Fibroblast of lung (primary cell): ENCODE results near the gene HNRNPLL. TPM values are rescaled to one million over a fixed set of nuclear protein-coding genes. Genes with fewer than 3 reads are reported as not detected.

Experiments used
- DNase-seq, 2 donors: peaks; one replicate each; pipeline versions ENCODE4 v3.0.0 to v3.0.0-alpha.2; 2010; ENCODE audit warnings: low read depth in 2 of 2
- H2AFZ ChIP-seq: 2 replicates; pipeline ENCODE4 v1.5.1; 2012; ENCODE audit warnings: low read length, control low read depth, inconsistent platforms
- H3K27ac ChIP-seq: 2 replicates; pipeline ENCODE4 v1.5.1; 2011; ENCODE audit warnings: low read length, control low read depth; ENCODE audit not compliant: insufficient read depth
- H3K27me3 ChIP-seq: 2 replicates; pipeline ENCODE4 v1.5.1; 2011; ENCODE audit warnings: mild to moderate bottlenecking, low read length; ENCODE audit not compliant: control insufficient read depth, insufficient read depth
- H3K36me3 ChIP-seq: 2 replicates; pipeline ENCODE4 v1.5.1; 2011; ENCODE audit warnings: low read length; ENCODE audit not compliant: control insufficient read depth, insufficient read depth
- H3K4me1 ChIP-seq: 2 replicates; pipeline ENCODE4 v1.5.1; 2011; ENCODE audit warnings: low read length; ENCODE audit not compliant: control insufficient read depth, insufficient read depth; ENCODE audit errors: extremely low read depth
- H3K4me2 ChIP-seq: 2 replicates; pipeline ENCODE4 v1.5.1; 2011; ENCODE audit warnings: low read length, control low read depth; ENCODE audit not compliant: insufficient read depth; ENCODE audit errors: extremely low read depth
- H3K4me3 ChIP-seq, 4 experiments: fragments of 200-600 bp in 1 of 4; sonication (generic) in 1 of 4; replicated peaks in 1 of 4; 2 replicates each; pipeline ENCODE4 v1.5.1; 2011 to 2016; ENCODE audit warnings: low read length in 4 of 4, low read depth in 3 of 4, mild to moderate bottlenecking in 3 of 4, control low read depth in 2 of 4, inconsistent platforms in 1 of 4, mixed read lengths in 1 of 4; ENCODE audit not compliant: insufficient read depth in 1 of 4; ENCODE audit errors: control extremely low read depth in 1 of 4
- H3K79me2 ChIP-seq: 2 replicates; pipeline ENCODE4 v1.5.1; 2012; ENCODE audit warnings: mild to moderate bottlenecking, low read length, inconsistent platforms; ENCODE audit not compliant: control insufficient read depth, insufficient read depth
- H3K9ac ChIP-seq: 2 replicates; pipeline ENCODE4 v1.5.1; 2011; ENCODE audit warnings: mild to moderate bottlenecking, low read length, control low read depth; ENCODE audit not compliant: insufficient read depth
- H3K9me3 ChIP-seq: 2 replicates; pipeline ENCODE4 v1.5.1; 2012; ENCODE audit warnings: low read depth, low read length; ENCODE audit not compliant: control insufficient read depth, insufficient read depth
- H4K20me1 ChIP-seq: 2 replicates; pipeline ENCODE4 v1.5.1; 2011; ENCODE audit warnings: low read length; ENCODE audit not compliant: control insufficient read depth, insufficient read depth; ENCODE audit errors: extremely low read depth
- CTCF ChIP-seq, 2 donors: IDR thresholded peaks in 1 of 2; conservative IDR thresholded peaks in 1 of 2; 1 replicate in 1 of 2; 2 replicates in 1 of 2; pipeline ENCODE4 v1.5.1; 2011 to 2012; ENCODE audit warnings: low read length in 2 of 2, control low read depth in 1 of 2, inconsistent platforms in 1 of 2, low read depth in 1 of 2, mild to moderate bottlenecking in 1 of 2
- EZH2 ChIP-seq: IDR thresholded peaks from 2 replicates; pipeline ENCODE4 v1.5.1; 2012; ENCODE audit warnings: low read length, control low read depth, mild to moderate bottlenecking; ENCODE audit errors: missing control alignments
- polyA plus RNA-seq, 2 donors: library from polyadenylated mRNA; depleted of rRNA in 1 of 2; stranded (reverse) in 1 of 2; unstranded in 1 of 2; fragments of >200 nt; gene quantifications; 2 replicates each; pipeline ENCODE4 v1.2.1, GENCODE V29; 2011 to 2012; ENCODE audit warnings: missing spikeins in 1 of 2
- total RNA-seq: library from RNA; depleted of rRNA; stranded (reverse); fragments of >200 nt; gene quantifications from 2 replicates; pipeline ENCODE4 v1.2.1, GENCODE V29; 2014

Gene HNRNPLL
- total and polyA plus RNA-seq, 2 donors (not counting 1 experiment from before 2014, with no cell fraction given), result 36.4 to 51.4 TPM

DNA sequence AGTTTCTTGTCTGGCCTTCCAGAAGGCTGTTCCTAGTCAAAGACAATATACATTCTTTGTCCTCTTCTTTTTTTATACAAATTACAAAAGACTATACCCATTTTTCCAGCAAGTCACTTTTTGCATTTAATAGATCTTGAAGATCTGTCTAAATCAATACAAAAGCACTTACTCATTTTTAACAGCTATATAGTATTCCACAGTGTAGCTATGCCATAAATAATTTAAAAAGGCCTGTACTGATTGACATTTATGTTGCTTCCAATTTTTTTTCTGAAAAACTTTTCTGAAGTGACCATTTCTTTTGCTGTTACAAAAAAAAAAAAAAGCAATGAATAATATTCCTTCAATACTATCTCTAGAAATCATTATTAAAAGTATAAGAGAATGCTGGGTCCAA is 30.3 kb upstream of the HNRNPLL start:
- H2AFZ ChIP-seq, result no peak overlapping the region
- no peaks in the 10 kb centered on the region for H3K36me3 ChIP-seq
- H3K4me3 ChIP-seq, result no peak overlapping the region
- no peak overlapping the region for H3K4me2 ChIP-seq
- no peaks in the 10 kb centered on the region for H3K4me1 ChIP-seq
- H3K9me3 ChIP-seq, result no peaks in the 10 kb centered on the region
- H3K79me2 ChIP-seq, result no peaks in the 10 kb centered on the region
- no peak overlapping the region for H3K9ac ChIP-seq
- H3K27ac ChIP-seq, result no peak overlapping the region
- no peaks in the 10 kb centered on the region for H3K27me3 ChIP-seq
- no peak for DNase-seq
- no peaks in the 10 kb centered on the region for H4K20me1 ChIP-seq
- no peak for TF ChIP-seq CTCF (conservative IDR thresholded peaks at IDR 0.05 in 1 of 2, IDR thresholded peaks at IDR 0.05 in 1 of 2; ENCODE audit: low read depth in 1 of 2, low read length in 2 of 2)
- no peak for TF ChIP-seq EZH2

DNA sequence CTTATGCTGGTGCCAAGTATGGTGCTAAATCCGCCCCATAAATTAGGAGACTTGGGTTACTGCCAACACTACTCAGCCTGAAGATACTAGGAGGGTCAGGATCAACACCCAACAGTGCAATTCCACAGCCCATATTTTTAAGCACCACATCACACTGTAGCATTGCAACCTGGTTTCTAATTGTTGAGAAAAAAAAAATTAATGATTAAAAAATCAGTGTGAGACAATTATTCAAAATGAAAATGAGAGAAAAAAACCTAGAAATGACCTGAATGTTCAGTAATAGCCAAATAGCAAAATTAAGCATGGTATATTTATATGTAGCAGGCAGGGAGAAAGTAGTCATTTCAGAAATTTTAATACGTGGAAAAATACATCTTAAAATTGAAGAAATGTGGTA is 29.2 kb upstream of the HNRNPLL start:
- H3K9ac ChIP-seq, result no peak overlapping the region
- H3K36me3 ChIP-seq, result no peaks in the 10 kb centered on the region
- no peak overlapping the region for H3K27ac ChIP-seq
- no peak for DNase-seq
- TF ChIP-seq CTCF (conservative IDR thresholded peaks at IDR 0.05 in 1 of 2, IDR thresholded peaks at IDR 0.05 in 1 of 2; ENCODE audit: low read depth in 1 of 2, low read length in 2 of 2), result no peak
- no peak for TF ChIP-seq EZH2
- no peaks in the 10 kb centered on the region for H3K79me2 ChIP-seq
- no peaks in the 10 kb centered on the region for H4K20me1 ChIP-seq
- H3K4me1 ChIP-seq, result no peaks in the 10 kb centered on the region
- no peak overlapping the region for H2AFZ ChIP-seq
- H3K4me2 ChIP-seq, result no peak overlapping the region
- no peak overlapping the region for H3K4me3 ChIP-seq
- no peaks in the 10 kb centered on the region for H3K9me3 ChIP-seq
- no peaks in the 10 kb centered on the region for H3K27me3 ChIP-seq

- Histone ChIP-seq H3K36me3 (no peaks in the 10 kb centered on the region), H4K20me1 (no peaks in the 10 kb centered on the region), H3K27ac (no peak overlapping the region), H2AFZ (no peak overlapping the region), H3K27me3 (no peaks in the 10 kb centered on the region), H3K4me3 (no peak overlapping the region), H3K9ac (no peak overlapping the region), H3K79me2 (no peaks in the 10 kb centered on the region), H3K4me1 (no peaks in the 10 kb centered on the region), H3K9me3 (no peaks in the 10 kb centered on the region), H3K4me2 (no peak overlapping the region)
- TF ChIP-seq EZH2, result no peak
- TF ChIP-seq CTCF (conservative IDR thresholded peaks at IDR 0.05 in 1 of 2, IDR thresholded peaks at IDR 0.05 in 1 of 2; ENCODE audit: low read depth in 1 of 2, low read length in 2 of 2), result no peak
- DNase-seq, result no peak
Observed at GRCh38 chr2:38629684-38630083, 27.0 kb upstream of the HNRNPLL start.
